ENCODE data around the gene MYH15.

The MYH15 gene

DNA sequence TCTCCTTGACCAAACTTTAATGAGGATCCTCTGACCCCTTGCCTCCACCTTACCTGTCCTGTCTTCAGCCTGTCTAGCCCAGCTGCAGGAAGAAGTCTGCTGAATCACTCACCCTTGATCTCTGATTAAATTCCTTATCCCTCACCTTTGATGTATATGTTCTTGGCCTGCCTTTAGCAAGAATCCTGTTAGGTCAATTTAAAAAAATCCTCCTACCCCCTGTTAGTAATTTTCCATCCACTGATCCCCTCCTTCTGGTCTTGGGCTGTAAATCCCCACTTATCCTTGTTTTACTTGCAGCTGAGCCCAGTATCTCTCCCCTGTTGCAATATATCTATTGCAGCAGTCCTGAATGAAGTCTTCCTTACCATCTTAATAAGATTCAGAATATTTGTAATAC lies 39.0 kb downstream of the MYH15 start:
- DNase-seq (ENCODE audit: low spot score), result no peak

GRCh38 chr3:108469126-108469525 lies 41.3 kb downstream of the MYH15 start:
- DNase-seq (ENCODE audit: low spot score), result no peak

GRCh38 chr3:108468577-108468976 lies 41.8 kb downstream of the MYH15 start:
- no peak for DNase-seq (ENCODE audit: low spot score)

DNA sequence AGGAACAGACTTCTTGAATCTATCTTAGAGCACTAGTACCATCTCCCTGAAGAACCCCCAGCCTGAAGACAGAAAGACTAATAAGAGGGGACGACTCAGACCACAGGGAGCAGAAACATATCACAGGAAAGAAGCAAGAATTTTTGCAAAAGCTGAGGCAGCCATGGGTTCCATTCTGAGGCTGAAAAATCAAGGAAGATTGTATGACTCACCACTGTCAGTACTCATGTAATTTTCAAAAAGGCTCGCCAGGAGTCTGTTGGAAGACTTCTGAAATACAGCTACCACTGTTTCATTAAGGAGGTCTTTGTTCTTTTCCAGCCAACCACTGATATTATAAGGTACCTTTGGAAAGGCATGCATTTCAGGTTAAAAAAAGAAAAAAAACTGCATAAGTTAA lies 47.5 kb downstream of the MYH15 start:
- no peak for DNase-seq (ENCODE audit: low spot score)

DNA sequence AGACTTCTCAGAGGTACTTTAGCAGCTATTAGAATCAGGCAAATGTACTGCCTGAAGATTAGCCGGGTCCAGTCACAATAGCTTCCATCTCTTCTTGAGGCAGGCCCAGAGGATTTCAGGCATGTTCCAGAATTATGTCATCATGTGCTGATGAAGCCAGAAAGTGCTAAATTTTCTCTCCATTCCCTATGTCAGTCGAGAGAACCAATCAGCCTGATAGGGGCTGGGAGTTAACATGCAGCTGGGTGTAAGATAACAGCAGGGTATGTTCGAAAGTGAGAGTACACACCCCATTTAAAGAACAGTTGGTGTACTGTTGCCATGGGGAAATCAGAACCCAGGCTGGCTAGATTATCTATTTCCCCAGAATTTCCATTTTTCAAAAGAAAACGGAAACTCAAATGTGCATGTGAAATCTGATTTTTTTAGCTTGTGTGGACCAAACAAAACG lies 48.7 kb downstream of the MYH15 start:
- no peak for DNase-seq (ENCODE audit: low spot score)

DNA sequence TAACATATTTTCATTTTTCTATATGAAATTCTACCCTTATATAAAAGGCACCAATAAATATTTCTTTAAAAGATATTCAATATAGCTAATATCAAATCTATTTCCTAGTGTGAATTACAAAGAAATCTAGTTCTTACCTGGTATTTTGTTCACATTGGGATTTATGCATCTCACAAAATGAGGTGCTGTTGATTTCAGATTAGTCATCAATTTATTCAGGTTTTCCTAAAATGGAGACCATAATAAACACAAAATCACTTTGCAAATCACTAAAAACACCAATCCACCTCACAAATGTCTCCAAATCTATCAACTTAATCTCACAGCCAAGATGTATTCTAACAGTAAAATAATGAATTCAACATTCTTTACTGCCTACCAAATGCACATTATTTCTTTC lies 51.2 kb downstream of the MYH15 start:
- no peak for DNase-seq (ENCODE audit: low spot score)

DNA sequence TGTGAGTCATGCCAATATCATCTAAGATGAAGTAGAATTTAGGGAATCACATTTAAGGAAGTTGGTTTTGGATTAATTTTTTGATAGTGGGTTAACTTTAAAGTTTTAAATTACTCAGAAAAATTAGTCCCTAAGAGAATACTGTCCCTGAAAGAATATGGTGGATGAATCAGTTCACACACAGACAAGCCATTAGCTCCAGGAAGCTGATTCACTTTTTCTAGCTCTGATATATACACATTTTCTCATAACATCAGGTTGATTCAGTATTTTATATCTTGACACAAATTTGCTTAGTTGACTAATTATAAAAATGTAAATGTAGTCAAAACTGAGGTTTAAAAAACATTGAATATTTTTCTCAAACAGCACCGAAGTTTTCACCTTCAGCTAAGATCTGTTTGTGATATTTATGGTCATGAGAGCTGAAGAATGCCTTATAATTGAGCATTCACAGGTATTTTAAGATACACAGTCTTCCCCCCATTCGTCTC lies 55.1 kb downstream of the MYH15 start:
- DNase-seq (ENCODE audit: low spot score), result no peak

- no peak for DNase-seq (ENCODE audit: low spot score)
Observed at GRCh38 chr3:108453565-108453964, 56.8 kb downstream of the MYH15 start.

DNA sequence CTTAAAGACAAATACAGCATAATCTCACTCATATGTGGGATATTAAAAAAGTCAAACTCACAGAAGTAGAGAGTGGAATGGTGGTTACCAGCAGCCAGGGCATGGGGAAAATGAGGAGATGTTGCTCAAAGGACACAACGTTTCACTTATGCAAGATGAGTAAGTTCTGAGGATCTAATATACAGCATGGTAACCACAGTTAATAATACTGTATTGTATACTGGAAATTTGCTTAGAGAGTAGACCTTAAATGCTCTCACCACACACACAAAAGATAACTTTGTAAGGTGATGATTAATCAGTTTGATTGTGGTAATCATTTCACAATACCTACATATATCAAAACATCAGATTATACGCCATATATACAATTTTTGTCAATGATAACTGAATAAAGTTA lies 60.0 kb downstream of the MYH15 start:
- no peak for DNase-seq (ENCODE audit: low spot score)

DNA sequence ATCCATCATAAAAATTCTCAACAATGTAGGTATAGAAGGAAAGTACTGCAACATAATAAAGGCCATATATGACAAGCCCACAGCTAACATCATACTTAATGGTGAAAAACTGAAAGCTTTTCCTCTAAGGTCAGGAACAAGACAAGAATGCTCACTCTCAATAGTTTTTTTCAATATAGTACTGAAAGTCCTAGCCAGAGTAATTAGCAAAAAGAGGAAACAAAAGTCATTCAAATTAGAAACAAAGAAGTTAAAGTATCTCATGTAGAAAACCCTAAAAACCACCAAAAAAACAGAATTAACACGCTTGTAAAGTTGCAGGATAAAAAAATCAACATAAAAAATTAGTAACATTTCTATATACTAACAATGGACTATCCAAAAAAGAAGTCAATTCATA lies 61.8 kb downstream of the MYH15 start:
- no peak for DNase-seq (ENCODE audit: low spot score)

DNA sequence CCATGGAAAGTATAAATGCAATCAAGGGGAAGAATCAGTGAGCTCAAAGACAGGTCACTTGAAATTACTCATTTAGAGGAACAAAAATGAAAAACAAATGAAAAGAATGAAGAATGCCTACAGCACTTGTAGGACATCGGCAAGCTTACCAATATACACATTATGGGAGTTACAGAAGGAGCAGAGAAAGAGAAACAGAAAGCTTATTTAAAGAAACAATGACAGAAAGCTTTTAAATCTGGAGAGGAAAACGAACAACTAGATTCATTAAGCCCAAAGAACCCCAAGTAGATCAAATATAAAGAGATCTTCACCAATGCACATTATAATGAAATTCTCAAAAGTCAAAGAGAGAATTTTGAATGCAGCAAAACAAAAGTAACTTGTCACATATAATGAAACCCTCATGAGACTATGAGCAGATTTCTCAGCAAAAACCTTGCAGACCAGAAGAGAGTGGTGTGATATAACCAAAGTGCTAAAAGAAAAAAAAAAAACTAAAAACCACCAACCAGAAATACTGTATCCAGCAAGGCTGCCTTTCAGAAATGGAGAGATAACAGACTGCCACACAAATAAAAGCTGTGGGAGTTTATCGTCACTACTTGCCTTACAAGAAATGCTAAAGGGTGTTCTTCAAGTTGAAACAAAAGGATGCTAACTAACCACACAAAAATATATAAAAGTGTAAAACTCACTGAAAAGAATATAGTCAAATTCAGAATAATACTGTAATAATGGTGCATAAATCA lies 63.1 kb downstream of the MYH15 start:
- DNase-seq (ENCODE audit: low spot score), result no peak

DNA sequence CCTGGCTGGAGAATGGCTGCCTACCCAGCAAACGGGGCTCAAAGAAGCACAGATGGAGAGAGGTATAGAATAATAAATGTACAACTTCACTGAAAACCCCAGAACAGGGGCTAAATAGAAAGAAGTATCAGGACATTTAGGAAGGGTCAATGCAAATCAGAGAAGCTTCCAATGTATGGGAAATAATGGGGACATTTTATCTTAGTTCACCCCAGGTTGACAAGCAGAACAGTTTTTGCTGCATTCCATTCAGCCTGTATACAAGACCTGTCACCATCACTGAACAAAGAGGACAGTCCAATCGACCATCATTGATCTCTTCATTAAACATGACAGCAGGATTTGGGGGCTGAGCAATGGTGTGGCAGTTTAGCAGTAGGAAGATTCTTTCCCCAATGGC lies 68.1 kb downstream of the MYH15 start:
- no peak for DNase-seq (ENCODE audit: low spot score)

DNA sequence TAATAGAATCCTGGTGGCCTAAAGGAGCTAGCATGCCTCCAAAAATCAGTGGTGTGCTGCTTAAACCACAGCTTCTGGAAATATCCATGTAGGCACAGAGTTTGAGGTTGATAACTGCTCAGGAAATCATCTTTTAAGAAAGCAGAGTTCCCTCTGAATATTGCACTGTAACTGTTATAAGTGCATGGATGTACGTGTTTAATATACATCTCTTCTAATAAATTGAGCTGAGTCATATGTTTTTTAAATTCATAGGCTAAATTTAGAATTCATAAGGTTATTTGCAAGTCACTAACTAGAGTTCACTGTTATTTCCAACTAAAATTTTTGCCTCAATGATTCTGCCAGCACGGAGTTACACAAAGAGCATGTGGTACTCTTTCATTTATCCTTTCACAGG lies 68.9 kb downstream of the MYH15 start:
- DNase-seq (ENCODE audit: low spot score), result no peak

DNA sequence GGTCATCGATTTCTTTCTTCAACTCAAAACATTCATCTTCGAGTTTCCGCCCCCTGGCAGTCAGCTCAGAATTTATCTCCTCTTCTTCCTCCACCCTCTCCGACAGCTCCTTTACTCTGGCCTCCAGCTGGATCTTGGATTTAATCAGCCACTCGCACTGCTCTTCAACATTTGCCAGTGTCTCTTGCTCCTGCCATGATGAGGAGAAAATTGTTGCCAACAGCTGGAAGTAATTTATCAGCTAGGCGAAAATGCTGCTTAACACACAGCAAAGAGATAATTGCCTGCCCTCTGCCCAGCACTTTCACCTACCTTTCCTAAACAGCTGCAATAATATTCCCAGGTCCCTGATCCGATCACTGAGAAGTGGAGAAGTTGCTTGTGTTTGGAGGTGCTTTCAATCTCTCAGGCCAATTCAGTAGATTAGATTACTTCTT lies 69.3 kb downstream of the MYH15 start:
- no peak for DNase-seq (ENCODE audit: low spot score)

DNA sequence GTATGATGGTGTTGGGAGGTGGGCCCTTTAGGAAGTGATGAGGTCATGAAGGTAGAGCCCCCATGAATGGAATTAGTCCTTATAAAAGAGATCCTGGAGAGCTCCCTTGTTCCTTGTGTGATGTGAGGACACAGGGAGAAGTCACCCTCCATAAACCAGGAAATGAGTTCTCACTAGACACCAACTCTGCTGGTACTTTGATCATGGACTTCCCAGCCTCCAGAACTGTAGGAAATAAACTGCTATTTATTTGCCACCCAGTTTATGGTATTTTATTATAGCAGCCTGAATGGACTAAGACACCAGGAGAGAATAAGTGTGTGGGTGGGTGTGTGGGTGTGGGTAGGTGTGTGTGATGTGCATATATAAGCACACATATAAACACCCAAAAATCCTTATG lies 71.9 kb downstream of the MYH15 start:
- DNase-seq (ENCODE audit: low spot score), result no peak

- DNase-seq (ENCODE audit: low spot score), result no peak
Observed at GRCh38 chr3:108437439-108437838, 73.0 kb downstream of the MYH15 start.

DNA sequence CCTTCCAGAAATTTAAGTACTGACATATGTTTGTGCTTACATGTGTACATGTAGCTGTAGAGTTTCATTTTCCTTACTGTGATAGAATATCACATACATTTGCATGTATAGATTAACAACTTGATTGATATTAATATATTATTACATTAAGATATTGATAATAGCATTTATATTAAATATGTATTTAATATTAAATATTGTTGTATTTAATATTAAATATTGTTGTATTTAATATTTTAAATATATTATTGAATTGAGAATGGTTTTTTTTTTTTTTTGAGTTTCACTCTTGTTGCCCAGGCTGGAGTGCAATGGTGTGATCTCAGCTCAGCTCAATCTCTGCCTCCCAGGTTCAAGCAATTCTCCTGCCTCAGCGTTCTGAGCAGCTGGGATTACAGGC lies 76.5 kb downstream of the MYH15 start:
- no peak for DNase-seq (ENCODE audit: low spot score)

DNA sequence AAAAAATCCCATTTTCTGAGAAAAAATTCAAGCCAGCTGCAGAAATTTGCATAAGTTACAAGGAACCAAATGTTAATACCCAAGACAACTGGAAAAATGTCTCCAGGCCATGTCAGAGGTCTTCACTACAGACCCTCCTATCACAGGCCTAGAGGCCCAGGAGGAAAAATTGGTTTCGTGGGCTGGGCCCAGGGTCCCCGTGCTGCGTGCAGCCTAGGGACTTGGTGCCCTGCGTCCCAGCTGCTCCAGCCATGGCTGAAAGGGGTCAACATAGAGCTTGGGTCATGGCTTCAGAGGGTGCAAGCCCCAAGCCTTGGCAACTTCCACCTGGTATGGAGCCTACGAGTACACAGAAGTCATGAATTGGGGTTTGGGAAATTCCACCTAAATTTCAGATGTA lies 78.0 kb downstream of the MYH15 start:
- DNase-seq (ENCODE audit: low spot score), result no peak

DNA sequence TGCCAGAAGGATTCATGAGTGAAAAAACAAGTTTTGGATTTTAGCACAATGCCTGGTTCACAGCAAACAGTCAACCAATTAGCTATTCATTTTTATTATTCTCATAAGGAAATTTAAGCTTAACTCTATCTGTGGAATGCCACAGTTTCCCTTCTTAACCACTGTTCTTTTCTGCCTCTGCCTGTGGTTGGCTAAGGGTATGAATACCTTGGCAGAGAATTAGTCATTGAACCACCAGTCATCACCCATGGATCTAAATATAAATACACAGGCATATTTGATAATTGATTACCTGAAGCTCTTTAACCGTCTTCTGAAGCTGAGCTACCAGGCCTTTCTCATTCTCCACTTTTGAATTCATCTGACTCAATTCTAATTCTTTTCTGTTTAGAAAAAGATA lies 79.9 kb downstream of the MYH15 start:
- no peak for DNase-seq (ENCODE audit: low spot score)

- DNase-seq (ENCODE audit: low spot score), result no peak
Observed at GRCh38 chr3:108428586-108428985, 81.8 kb downstream of the MYH15 start.

GRCh38 chr3:108420926-108421325 lies 89.5 kb downstream of the MYH15 start:
- no peak for DNase-seq (ENCODE audit: low spot score)

- DNase-seq (ENCODE audit: low spot score), result no peak
Observed at GRCh38 chr3:108416111-108416869, 94.1 kb downstream of the MYH15 start.

GRCh38 chr3:108415661-108416060 lies 94.7 kb downstream of the MYH15 start:
- no peak for DNase-seq (ENCODE audit: low spot score)

All from SW480 (cell line).